Spinal cord (tissue), 10 donors: Measurements from ENCODE around the gene ARHGEF17. TPM values are rescaled to one million over a fixed set of nuclear protein-coding genes. Genes with fewer than 3 reads are reported as not detected.

ENCODE experiments used
- DNase-seq, 6 donors: peaks; one replicate each; pipeline versions ENCODE4 v3.0.0 to v3.0.0-alpha.2; 2013 to 2015; ENCODE audit warnings: low spot score in 6 of 6, low read depth in 4 of 6
- H3K27ac ChIP-seq: one replicate; pipeline ENCODE4 v1.5.1; 2013; ENCODE audit warnings: low read depth, low read length, control low read depth
- H3K27me3 ChIP-seq: one replicate; pipeline ENCODE4 v1.6.1; 2013; ENCODE audit warnings: low read length; ENCODE audit not compliant: control insufficient read depth, insufficient read depth
- H3K36me3 ChIP-seq: one replicate; pipeline ENCODE4 v1.6.1; 2013; ENCODE audit warnings: low read length; ENCODE audit not compliant: control insufficient read depth, insufficient read depth
- H3K4me1 ChIP-seq: one replicate; pipeline ENCODE4 v1.6.1; 2013; ENCODE audit warnings: low read length; ENCODE audit not compliant: control insufficient read depth, insufficient read depth
- H3K4me3 ChIP-seq: one replicate; pipeline ENCODE4 v1.5.1; 2013; ENCODE audit warnings: low read depth, low read length, control low read depth
- H3K9me3 ChIP-seq: one replicate; pipeline ENCODE4 v1.6.1; 2013; ENCODE audit warnings: low read length; ENCODE audit not compliant: control insufficient read depth, insufficient read depth
- WGBS: methylation state at CpG from one replicate; pipeline ENCODE4 v1.1.5; 2013; ENCODE audit warnings: missing lambda C conversion rate; ENCODE audit not compliant: insufficient coverage; 5-methylcytosine and 5-hydroxymethylcytosine counted together
- polyA plus RNA-seq, 2 donors: library from polyadenylated mRNA; unstranded; fragments of 120-200 nt; gene quantifications; one replicate each; pipeline ENCODE4 v1.2.1, GENCODE V29; 2013; ENCODE audit not compliant: insufficient read length in 2 of 2
- total RNA-seq, 2 donors: library from RNA; depleted of rRNA in 1 of 2; stranded (reverse); fragments of 120-200 nt in 1 of 2; fragments of >200 nt in 1 of 2; gene quantifications; one replicate each; pipeline versions ENCODE4 v1.2.3 to v1.2.4, GENCODE V29; 2013 to 2014
- donor health status: healthy.

The ARHGEF17 gene
- total and polyA plus RNA-seq, 4 donors: 37.3 to 105 (median 67.5) TPM

GRCh38 chr11:73290536-73290935 lies 17.5 kb upstream of the ARHGEF17 start:
- Histone ChIP-seq H3K36me3 (no peaks in the 10 kb centered on the region), H3K4me1 (peaks cover 35% of the 10 kb centered on the region), H3K27ac (no peak overlapping the region), H3K9me3 (no peaks in the 10 kb centered on the region), H3K4me3 (no peak overlapping the region), H3K27me3 (no peaks in the 10 kb centered on the region)
- no peak for DNase-seq
- WGBS: 75% methylated on average over 4 of the region's 4 CpGs

GRCh38 chr11:73291196-73291595 lies 16.9 kb upstream of the ARHGEF17 start:
- peaks cover 37% of the 10 kb centered on the region for H3K4me1 ChIP-seq
- DNase-seq: no peak
- H3K27me3 ChIP-seq: no peaks in the 10 kb centered on the region
- H3K27ac ChIP-seq: no peak overlapping the region
- no peaks in the 10 kb centered on the region for H3K36me3 ChIP-seq
- WGBS: 94% methylated on average over 3 of the region's 3 CpGs
- no peak overlapping the region for H3K4me3 ChIP-seq
- H3K9me3 ChIP-seq: no peaks in the 10 kb centered on the region

GRCh38 chr11:73291781-73292524 lies 16.1 kb upstream of the ARHGEF17 start:
- DNase-seq: no peak
- 89% methylated on average over 5 of the region's 12 CpGs for WGBS
- Histone ChIP-seq H3K9me3 (no peaks in the 10 kb centered on the region), H3K27ac (no peak overlapping the region), H3K27me3 (no peaks in the 10 kb centered on the region), H3K4me3 (no peak overlapping the region), H3K4me1 (peaks cover 37% of the 10 kb centered on the region), H3K36me3 (peaks cover 6% of the 10 kb centered on the region)

- Histone ChIP-seq H3K27ac (no peak overlapping the region), H3K4me1 (peaks cover 35% of the 10 kb centered on the region), H3K9me3 (no peaks in the 10 kb centered on the region), H3K4me3 (no peak overlapping the region), H3K27me3 (no peaks in the 10 kb centered on the region), H3K36me3 (peaks cover 7% of the 10 kb centered on the region)
- WGBS: 14% methylated on average over 1 of the region's 5 CpGs
- peak in 1 of 6 donors; percentile 50 for DNase-seq
These were observed 15.6 kb upstream of the ARHGEF17 start for GRCh38 chr11:73292525-73292894.

GRCh38 chr11:73293356-73293936 lies 14.6 kb upstream of the ARHGEF17 start:
- DNase-seq: no peak
- no peak overlapping the region for H3K27ac ChIP-seq
- H3K36me3 ChIP-seq: peaks cover 7% of the 10 kb centered on the region
- H3K9me3 ChIP-seq: no peaks in the 10 kb centered on the region
- H3K27me3 ChIP-seq: no peaks in the 10 kb centered on the region
- H3K4me1 ChIP-seq: peaks cover 27% of the 10 kb centered on the region
- WGBS: 81% methylated on average over 2 of the region's 4 CpGs
- H3K4me3 ChIP-seq: no peak overlapping the region

- H3K27me3 ChIP-seq: no peaks in the 10 kb centered on the region
- no peak for DNase-seq
- H3K4me1 ChIP-seq: peaks cover 15% of the 10 kb centered on the region
- H3K4me3 ChIP-seq: no peak overlapping the region
- H3K9me3 ChIP-seq: no peaks in the 10 kb centered on the region
- no peak overlapping the region for H3K27ac ChIP-seq
- H3K36me3 ChIP-seq: peaks cover 7% of the 10 kb centered on the region
These were observed 13.5 kb upstream of the ARHGEF17 start for GRCh38 chr11:73294604-73295003.

- no peaks in the 10 kb centered on the region for H3K27me3 ChIP-seq
- 47% methylated on average over 12 of the region's 12 CpGs for WGBS
- H3K9me3 ChIP-seq: no peaks in the 10 kb centered on the region
- DNase-seq: peak in 2 of 6 donors; percentile 55 to 67
- no peak overlapping the region for H3K4me3 ChIP-seq
- peaks cover 7% of the 10 kb centered on the region for H3K36me3 ChIP-seq
- no peak overlapping the region for H3K27ac ChIP-seq
- H3K4me1 ChIP-seq: peaks cover 12% of the 10 kb centered on the region
These were observed 12.7 kb upstream of the ARHGEF17 start for GRCh38 chr11:73295241-73295995.

- Histone ChIP-seq H3K27me3 (no peaks in the 10 kb centered on the region), H3K27ac (no peak overlapping the region), H3K4me3 (no peak overlapping the region), H3K36me3 (peaks cover 7% of the 10 kb centered on the region), H3K9me3 (no peaks in the 10 kb centered on the region), H3K4me1 (peaks cover 16% of the 10 kb centered on the region)
- no CpG with 5 or more reads among the region's 3 CpGs for WGBS
- DNase-seq: no peak
These were observed 12.1 kb upstream of the ARHGEF17 start for GRCh38 chr11:73295996-73296318.

- no peak for DNase-seq
- Histone ChIP-seq H3K36me3 (peaks cover 7% of the 10 kb centered on the region), H3K4me1 (peaks cover 16% of the 10 kb centered on the region), H3K4me3 (no peak overlapping the region), H3K27ac (no peak overlapping the region), H3K9me3 (no peaks in the 10 kb centered on the region), H3K27me3 (no peaks in the 10 kb centered on the region)
- WGBS: 93% methylated on average over 35 of the region's 35 CpGs
These were observed 11.4 kb upstream of the ARHGEF17 start for GRCh38 chr11:73296501-73297230.
